Esophagus squamous epithelium (tissue), 5 donors: ENCODE data around the gene NEU3. TPM values are rescaled to one million over a fixed set of nuclear protein-coding genes. Genes with fewer than 3 reads are reported as not detected.

Experiments
- DNase-seq: peaks from one replicate; lab custom pipeline; 2025; lab: John Stamatoyannopoulos, UW
- H3K27ac ChIP-seq, 4 donors: fragments of 200-600 bp; sonication (generic); one replicate each; pipeline ENCODE4 v1.5.1; 2016 to 2019; ENCODE audit warnings: mild to moderate bottlenecking in 1 of 4
- H3K27me3 ChIP-seq, 4 donors: fragments of 200-600 bp; sonication (generic); 1 replicate in 3 of 4; 2 replicates in 1 of 4; pipeline versions ENCODE4 v1.5.1 to v1.6.0; 2017 to 2021; ENCODE audit warnings: antibody characterized with exemption in 1 of 4
- H3K36me3 ChIP-seq, 3 donors: fragments of 200-600 bp; sonication (generic); one replicate each; pipeline ENCODE4 v1.5.1; 2016 to 2019
- H3K4me1 ChIP-seq, 3 donors: fragments of 200-600 bp; sonication (generic); one replicate each; pipeline ENCODE4 v1.5.1; 2017 to 2019
- H3K4me3 ChIP-seq, 4 donors: fragments of 200-600 bp; sonication (generic); 1 replicate in 3 of 4; 2 replicates in 1 of 4; pipeline ENCODE4 v1.5.1; 2016 to 2019; ENCODE audit warnings: mild to moderate bottlenecking in 2 of 4, moderate library complexity in 1 of 4
- H3K9me3 ChIP-seq, 3 donors: fragments of 200-600 bp; sonication (generic); one replicate each; pipeline ENCODE4 v1.5.1; 2016 to 2019
- POLR2A ChIP-seq, 4 donors: fragments of 450-650 bp; IDR thresholded peaks; one replicate each; pipeline ENCODE4 v1.6.1; 2017; ENCODE audit warnings: antibody characterized with exemption in 4 of 4, mild to moderate bottlenecking in 4 of 4, moderate library complexity in 3 of 4
- WGBS, 2 donors: methylation state at CpG; one replicate each; pipeline ENCODE4 v1.1.5; 2018; 5-methylcytosine and 5-hydroxymethylcytosine counted together
- intact Hi-C: fragments of 100-400 bp; cut with DNase I; formaldehyde crosslinking; loops from one replicate; pipeline ENCODE4 v1.15.0; 2022
- total RNA-seq, 4 donors: library from RNA; depleted of rRNA; stranded (reverse); fragments of >200 nt; gene quantifications; one replicate each; pipeline ENCODE4 v1.1.0, GENCODE V29; 2016
- TF ChIP-seq, protein P1 (sequence below), 6 experiments: fragments of 450-650 bp in 4 of 6; fragments of 200-600 bp in 2 of 6; sonication (generic) in 2 of 6; IDR thresholded peaks; one replicate each; pipeline ENCODE4 v1.5.1; 2016 to 2019; ENCODE audit warnings: antibody characterized with exemption in 6 of 6, mild to moderate bottlenecking in 4 of 6, moderate library complexity in 4 of 6
- donor health status: DM: yes; HTN: yes; CAD: no.

NEU3 gene
- total RNA-seq, 4 donors from 2014 or later, result 0.99 to 5.5 (median 4.2) TPM

DNA sequence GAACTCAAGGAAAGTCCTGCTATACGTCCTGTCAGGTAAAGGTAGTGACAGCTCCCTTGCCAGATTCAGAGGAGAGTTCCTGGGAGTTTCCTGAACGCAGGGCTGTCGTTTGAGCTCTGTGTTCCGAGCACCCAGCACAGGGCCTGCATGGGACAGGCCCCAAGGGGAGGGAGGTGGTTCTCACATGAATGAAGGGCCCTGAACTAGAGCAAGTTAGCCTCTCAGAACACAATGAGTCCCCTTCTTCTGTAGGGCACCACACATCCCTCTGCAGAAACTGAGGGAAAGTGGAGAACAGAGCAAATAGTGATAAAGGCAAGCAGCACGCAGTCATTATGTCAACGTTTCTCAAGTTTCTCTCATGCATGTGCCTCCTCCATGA lies 35.3 kb downstream of the NEU3 start:
- intact Hi-C loops, result loop anchor here (5.0 kb wide), 1 partner anchor 223 kb away; no protein-coding TSS in a partner anchor
- H3K36me3 ChIP-seq, result no peaks in the 10 kb centered on the region
- H3K4me3 ChIP-seq, result no peak overlapping the region
- H3K27me3 ChIP-seq, result no peaks in the 10 kb centered on the region
- WGBS, 2 donors, result 71 to 77% methylated on average over 4 to 5 of the region's 6 CpGs
- no peak for DNase-seq
- H3K4me1 ChIP-seq, result no peaks in the 10 kb centered on the region
- no peak overlapping the region for H3K27ac ChIP-seq
- H3K9me3 ChIP-seq, result no peaks in the 10 kb centered on the region
- TF ChIP-seq POLR2A (IDR thresholded peaks at IDR 0.05), result no peak
- TF ChIP-seq, protein P1, sequence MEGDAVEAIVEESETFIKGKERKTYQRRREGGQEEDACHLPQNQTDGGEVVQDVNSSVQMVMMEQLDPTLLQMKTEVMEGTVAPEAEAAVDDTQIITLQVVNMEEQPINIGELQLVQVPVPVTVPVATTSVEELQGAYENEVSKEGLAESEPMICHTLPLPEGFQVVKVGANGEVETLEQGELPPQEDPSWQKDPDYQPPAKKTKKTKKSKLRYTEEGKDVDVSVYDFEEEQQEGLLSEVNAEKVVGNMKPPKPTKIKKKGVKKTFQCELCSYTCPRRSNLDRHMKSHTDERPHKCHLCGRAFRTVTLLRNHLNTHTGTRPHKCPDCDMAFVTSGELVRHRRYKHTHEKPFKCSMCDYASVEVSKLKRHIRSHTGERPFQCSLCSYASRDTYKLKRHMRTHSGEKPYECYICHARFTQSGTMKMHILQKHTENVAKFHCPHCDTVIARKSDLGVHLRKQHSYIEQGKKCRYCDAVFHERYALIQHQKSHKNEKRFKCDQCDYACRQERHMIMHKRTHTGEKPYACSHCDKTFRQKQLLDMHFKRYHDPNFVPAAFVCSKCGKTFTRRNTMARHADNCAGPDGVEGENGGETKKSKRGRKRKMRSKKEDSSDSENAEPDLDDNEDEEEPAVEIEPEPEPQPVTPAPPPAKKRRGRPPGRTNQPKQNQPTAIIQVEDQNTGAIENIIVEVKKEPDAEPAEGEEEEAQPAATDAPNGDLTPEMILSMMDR (IDR thresholded peaks at IDR 0.05), result no peak

- Histone ChIP-seq H3K27me3 (no peaks in the 10 kb centered on the region), H3K27ac (no peak overlapping the region), H3K36me3 (no peaks in the 10 kb centered on the region), H3K9me3 (no peaks in the 10 kb centered on the region), H3K4me3 (no peak overlapping the region), H3K4me1 (no peaks in the 10 kb centered on the region)
- TF ChIP-seq, protein P1 (IDR thresholded peaks at IDR 0.05), result no peak
- no peak for TF ChIP-seq POLR2A (IDR thresholded peaks at IDR 0.05)
- DNase-seq, result no peak
- WGBS, 2 donors, result 78 to 83% methylated on average over 1 of the region's 1 CpG
- intact Hi-C loops, result loop anchor here (5.0 kb wide), 1 partner anchor 223 kb away; no protein-coding TSS in a partner anchor
Measured at GRCh38 chr11:75024764-75025211, 36.1 kb downstream of the NEU3 start.

- no peak overlapping the region for H3K4me3 ChIP-seq
- no peaks in the 10 kb centered on the region for H3K4me1 ChIP-seq
- H3K27me3 ChIP-seq, result peaks cover 0 to 5% (median 0%) of the 10 kb centered on the region in 4 donors
- intact Hi-C loops, result no loop called here
- TF ChIP-seq POLR2A (IDR thresholded peaks at IDR 0.05), result no peak
- TF ChIP-seq, protein P1 (IDR thresholded peaks at IDR 0.05), result no peak
- H3K36me3 ChIP-seq, result no peaks in the 10 kb centered on the region
- 92 to 100% methylated on average over 1 of the region's 1 CpG for WGBS, 2 donors
- no peaks in the 10 kb centered on the region for H3K9me3 ChIP-seq
- H3K27ac ChIP-seq, result no peak overlapping the region
- DNase-seq, result no peak
Measured at GRCh38 chr11:75025561-75025960, 36.8 kb downstream of the NEU3 start.

DNA sequence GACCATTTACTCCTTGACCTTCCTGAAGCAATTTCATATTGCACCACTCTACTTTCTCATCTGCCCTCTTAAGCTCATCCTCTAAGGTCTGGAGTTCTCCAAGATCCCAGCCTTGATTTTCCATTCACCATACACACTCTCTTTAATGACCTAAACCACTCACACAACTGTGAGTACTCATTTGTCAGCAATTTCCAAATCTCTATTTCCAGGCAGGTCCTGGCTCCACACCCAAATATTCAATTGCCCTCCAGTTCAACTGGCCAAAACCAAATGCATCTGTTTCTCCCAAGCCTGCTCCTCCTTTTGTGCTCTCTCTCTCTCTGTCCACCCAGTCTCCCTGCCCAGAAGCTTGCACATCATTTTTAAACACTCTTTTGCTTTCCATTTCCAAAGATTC lies 39.6 kb downstream of the NEU3 start:
- intact Hi-C loops, result no loop called here
- DNase-seq, result no peak
- Histone ChIP-seq H3K9me3 (no peaks in the 10 kb centered on the region), H3K36me3 (no peaks in the 10 kb centered on the region), H3K4me3 (no peak overlapping the region), H3K4me1 (peaks cover 0 to 4% (median 0%) of the 10 kb centered on the region in 3 donors), H3K27me3 (peaks cover 0 to 5% (median 0%) of the 10 kb centered on the region in 4 donors), H3K27ac (no peak overlapping the region)
- TF ChIP-seq, protein P1 (IDR thresholded peaks at IDR 0.05), result no peak
- TF ChIP-seq POLR2A (IDR thresholded peaks at IDR 0.05), result no peak

DNA sequence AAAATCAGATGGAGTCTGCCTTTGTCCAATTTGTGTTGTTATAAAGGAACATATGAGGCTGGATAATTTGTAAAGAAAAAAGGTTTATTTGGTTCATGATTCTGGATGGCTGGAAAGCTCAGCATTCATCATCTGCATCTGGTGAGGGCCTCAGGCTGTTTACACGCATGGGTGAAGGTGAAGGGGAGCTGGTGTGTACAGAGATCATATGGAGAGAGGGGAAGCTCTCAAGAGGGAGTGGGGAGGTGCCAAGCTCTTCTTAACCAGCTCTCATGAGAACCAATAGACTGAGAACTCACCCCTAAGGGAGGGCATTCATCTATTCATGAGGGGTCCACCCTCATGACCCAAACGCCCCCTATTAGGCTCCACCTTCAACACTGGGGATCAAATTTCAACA lies 40.0 kb downstream of the NEU3 start:
- Histone ChIP-seq H3K27me3 (peaks cover 0 to 5% (median 0%) of the 10 kb centered on the region in 4 donors), H3K27ac (no peak overlapping the region), H3K4me3 (no peak overlapping the region), H3K9me3 (no peaks in the 10 kb centered on the region), H3K36me3 (no peaks in the 10 kb centered on the region), H3K4me1 (peaks cover 0 to 4% (median 0%) of the 10 kb centered on the region in 3 donors)
- 21 to 56% methylated on average over 2 of the region's 2 CpGs for WGBS, 2 donors
- no peak for DNase-seq
- TF ChIP-seq POLR2A (IDR thresholded peaks at IDR 0.05), result no peak
- TF ChIP-seq, protein P1 (IDR thresholded peaks at IDR 0.05), result no peak
- intact Hi-C loops, result no loop called here
